KG1 (cell line): ENCODE measurements around the gene ANKRD13C.
A peak's percentile ranks its signal among the peaks of the same experiment; 100 is the strongest.

Experiments used
- DNase-seq: peaks from one replicate; lab custom pipeline; 2025; lab: John Stamatoyannopoulos, UW

Gene ANKRD13C

GRCh38 chr1:70220015-70220414 lies 134.5 kb downstream of the ANKRD13C start:
- peak; percentile 6 for DNase-seq

- DNase-seq = no peak
Measured at GRCh38 chr1:70211541-70211940, 143.0 kb downstream of the ANKRD13C start.

- no peak for DNase-seq
Measured at GRCh38 chr1:70210820-70211219, 143.7 kb downstream of the ANKRD13C start.
